ENCODE measurements around the gene LGALS13. TPM values are rescaled to one million over a fixed set of nuclear protein-coding genes. Genes with fewer than 3 reads are reported as not detected.
"Not testable (repeated sequence)": the region's sequence is repeated elsewhere in the genome, so short reads cannot be mapped to it uniquely, and the experiment has no call there.

The LGALS13 gene
- total RNA-seq, 1 donor from 2014 or later, result not detected

DNA sequence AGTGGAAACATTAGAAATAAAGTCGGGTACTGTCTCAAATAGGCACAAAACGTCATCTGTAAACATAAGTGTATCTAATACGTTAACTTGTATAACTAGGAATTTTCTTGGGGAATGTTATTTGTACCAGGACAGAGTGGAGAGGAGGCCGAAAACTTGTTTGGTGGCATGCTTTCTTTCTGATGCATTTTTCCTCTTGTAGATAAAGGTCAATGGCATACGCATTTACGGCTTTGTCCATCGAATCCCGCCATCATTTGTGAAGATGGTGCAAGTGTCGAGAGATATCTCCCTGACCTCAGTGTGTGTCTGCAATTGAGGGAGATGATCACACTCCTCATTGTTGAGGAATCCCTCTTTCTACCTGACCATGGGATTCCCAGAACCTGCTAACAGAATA lies 4.7 kb downstream of the LGALS13 start:
- no peak for DNase-seq (ENCODE audit: missing footprints)
- intact Hi-C loops (cut with DNase I), result no loop called here
- ATAC-seq, result no peak

- intact Hi-C loops (cut with DNase I), result no loop called here
- DNase-seq (ENCODE audit: missing footprints), result no peak
- ATAC-seq, result no peak
Measured at GRCh38 chr19:39607561-39607960, 5.2 kb downstream of the LGALS13 start.

DNA sequence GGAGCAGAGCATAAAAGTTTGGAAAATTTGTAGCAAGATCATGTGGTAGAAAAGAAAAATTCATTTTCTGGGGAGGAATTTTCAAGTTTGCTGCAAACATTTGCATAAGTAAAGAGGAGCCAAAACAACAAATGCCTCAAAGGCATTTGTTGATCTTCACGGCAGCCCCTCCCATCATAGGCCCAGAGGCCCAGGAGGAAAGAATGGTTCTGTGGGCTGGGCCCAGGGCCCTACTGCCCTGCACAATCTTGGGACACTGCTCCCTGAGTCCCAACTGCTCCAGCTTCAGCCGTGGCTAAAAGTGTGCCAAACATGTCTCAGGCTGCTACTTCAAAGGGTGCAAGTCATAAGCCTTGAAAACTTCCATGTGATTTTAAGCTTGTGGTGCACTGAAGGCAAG lies 11.3 kb downstream of the LGALS13 start:
- ATAC-seq, result no peak
- intact Hi-C loops (cut with DNase I), result no loop called here
- DNase-seq (ENCODE audit: missing footprints), result no peak

- intact Hi-C loops (cut with DNase I), result no loop called here
- DNase-seq (ENCODE audit: missing footprints) (no peak), ATAC-seq (no peak)
Measured at GRCh38 chr19:39617745-39618144, 15.4 kb downstream of the LGALS13 start.

DNA sequence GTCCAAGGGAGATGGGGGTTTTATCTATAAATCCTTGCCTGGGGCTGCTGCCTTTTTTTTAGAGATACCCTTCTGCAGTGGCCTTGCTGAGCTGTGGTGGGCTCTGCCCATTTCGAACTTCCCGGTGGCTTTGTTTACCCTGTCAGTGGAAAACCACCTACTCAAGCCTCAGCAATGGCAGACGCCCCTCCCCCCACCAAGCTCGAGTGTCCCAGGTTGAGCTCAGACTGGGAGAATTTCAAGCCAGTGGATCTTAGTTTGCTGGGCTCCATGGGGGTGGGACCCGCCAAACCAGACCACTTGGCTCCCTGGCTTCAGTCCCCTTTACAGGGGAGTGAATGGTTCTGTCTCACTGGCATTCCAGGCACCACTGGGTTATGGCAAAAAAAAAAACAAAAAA lies 21.6 kb downstream of the LGALS13 start:
- no peak for ATAC-seq
- intact Hi-C loops (cut with DNase I), result no loop called here
- DNase-seq (ENCODE audit: missing footprints), result no peak

- intact Hi-C loops (cut with DNase I); DNase-seq (ENCODE audit: missing footprints); ATAC-seq: not testable (repeated sequence)
Measured at GRCh38 chr19:39627631-39628030, 25.3 kb downstream of the LGALS13 start.

- no peak for ATAC-seq
- no peak for DNase-seq (ENCODE audit: missing footprints)
- intact Hi-C loops (cut with DNase I), result no loop called here
Measured at GRCh38 chr19:39631178-39631577, 28.9 kb downstream of the LGALS13 start.

GRCh38 chr19:39631626-39632025 lies 29.3 kb downstream of the LGALS13 start:
- ATAC-seq (no peak), DNase-seq (ENCODE audit: missing footprints) (no peak)
- intact Hi-C loops (cut with DNase I), result no loop called here

GRCh38 chr19:39637891-39638290 lies 35.6 kb downstream of the LGALS13 start:
- ATAC-seq (no peak), DNase-seq (ENCODE audit: missing footprints) (no peak)
- intact Hi-C loops (cut with DNase I), result no loop called here

DNA sequence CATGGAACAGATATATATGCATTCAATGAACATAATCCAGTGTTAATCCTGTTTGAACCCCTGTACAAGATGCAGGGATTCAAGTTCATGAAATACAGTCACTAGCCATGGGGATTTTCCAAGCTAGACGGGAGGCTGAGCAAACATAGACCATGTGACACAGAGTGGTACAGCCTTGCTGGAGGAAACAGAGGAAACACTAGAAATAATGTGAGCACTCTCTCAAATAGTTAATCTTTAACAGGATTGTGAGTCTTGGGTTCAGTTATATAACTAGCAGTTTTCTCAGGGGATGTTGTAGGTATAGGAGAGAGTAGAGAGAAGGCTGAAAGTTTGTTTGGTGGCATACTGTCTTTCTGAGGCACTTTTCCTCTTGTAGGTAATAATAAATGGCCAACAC lies 39.4 kb downstream of the LGALS13 start:
- ATAC-seq, result no peak
- intact Hi-C loops (cut with DNase I), result no loop called here
- no peak for DNase-seq (ENCODE audit: missing footprints)

- DNase-seq (ENCODE audit: missing footprints), result no peak
- intact Hi-C loops (cut with DNase I), result no loop called here
- no peak for ATAC-seq
Measured at GRCh38 chr19:39643591-39643990, 41.3 kb downstream of the LGALS13 start.

DNA sequence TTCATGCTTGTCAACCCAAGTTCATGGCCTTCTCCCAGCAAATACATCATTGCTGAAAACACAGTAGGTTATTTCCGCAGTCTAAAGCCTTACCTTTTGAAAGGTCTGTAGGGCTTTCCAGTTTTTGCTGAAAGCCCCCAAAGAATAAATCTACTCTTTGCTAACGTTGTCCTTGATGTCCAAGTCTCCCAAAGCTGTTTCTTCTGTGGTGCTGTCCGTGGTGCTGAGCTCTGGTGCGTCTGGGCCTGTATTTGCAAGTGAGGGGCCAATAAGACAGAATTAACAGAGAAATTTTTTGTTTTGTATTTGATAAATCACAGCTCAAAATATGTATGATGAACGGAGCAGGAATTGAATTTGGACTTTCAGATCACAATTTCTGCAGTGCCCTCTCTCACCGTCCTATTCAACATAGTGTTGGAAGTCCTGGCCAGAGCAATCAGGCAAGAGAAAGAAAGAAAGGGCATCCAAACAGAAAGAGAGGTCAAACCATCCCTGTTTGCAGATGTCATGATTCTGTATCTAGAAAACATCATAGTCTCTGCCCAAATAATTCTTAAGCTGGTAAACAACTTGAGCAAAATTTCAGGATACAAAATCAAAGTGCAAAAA lies 43.6 kb downstream of the LGALS13 start:
- intact Hi-C loops (cut with DNase I), result no loop called here
- DNase-seq (ENCODE audit: missing footprints) (no peak), ATAC-seq (no peak)

- intact Hi-C loops (cut with DNase I), result no loop called here
- DNase-seq (ENCODE audit: missing footprints) (no peak), ATAC-seq (no peak)
Measured at GRCh38 chr19:39647918-39648317, 45.6 kb downstream of the LGALS13 start.

DNA sequence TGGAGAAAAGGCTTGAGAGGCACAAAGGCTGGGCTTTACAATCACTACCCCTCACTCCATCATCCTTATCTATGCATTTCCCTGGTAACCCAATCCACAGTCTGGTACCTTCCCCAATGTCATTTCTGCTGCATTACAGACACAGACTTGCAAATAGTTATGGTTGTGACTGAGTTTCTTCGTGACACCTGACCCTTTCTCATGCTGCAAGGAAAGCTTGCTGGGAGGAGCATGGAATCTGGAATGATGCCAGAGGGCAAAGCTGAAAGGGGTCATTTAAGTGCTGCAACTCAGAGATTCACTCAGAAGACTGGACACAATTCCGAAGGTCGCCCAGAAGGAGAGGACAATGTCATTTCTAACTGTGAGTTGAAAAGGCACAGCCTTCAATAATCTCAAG lies 53.3 kb downstream of the LGALS13 start, which contains the start of gene LGALS16:
Gene LGALS16, plus strand, starts transcription at position 301 of the 400 bp plus-strand sequence. Its CDS starts 49 bp downstream, at position 350.
- no peak for ATAC-seq
- intact Hi-C loops (cut with DNase I), result no loop called here
- no peak for DNase-seq (ENCODE audit: missing footprints)

Other genes starting within 250 kb of the LGALS13 start
- gene PAF1, start 211.4 kb upstream of the LGALS13 start, total RNA-seq, result 34.5 TPM
- gene MED29, start 211.1 kb upstream of the LGALS13 start, total RNA-seq, result 21.8 TPM
- 48.7 TPM for gene ZFP36, start 195.7 kb upstream of the LGALS13 start, total RNA-seq
- gene PLEKHG2, start 189.9 kb upstream of the LGALS13 start, total RNA-seq, result 10.4 TPM
- gene RPS16, start 166.6 kb upstream of the LGALS13 start, total RNA-seq, result 1,258 TPM
- gene SUPT5H, start 156.9 kb upstream of the LGALS13 start, total RNA-seq, result 80.6 TPM
- 75.9 TPM for gene TIMM50, start 121.7 kb upstream of the LGALS13 start, total RNA-seq
- not detected for gene DLL3, start 103.6 kb upstream of the LGALS13 start, total RNA-seq
- not detected for gene SELENOV, start 87.4 kb upstream of the LGALS13 start, total RNA-seq
- gene EID2B, start 69.7 kb upstream of the LGALS13 start, total RNA-seq, result 1.7 TPM
- gene EID2, start 62.4 kb upstream of the LGALS13 start, total RNA-seq, result 10.7 TPM
- not detected for gene LGALS16, start 53.4 kb downstream of the LGALS13 start, total RNA-seq
- not detected for gene LGALS14, start 102.0 kb downstream of the LGALS13 start, total RNA-seq
- not detected for gene CLC, start 135.5 kb downstream of the LGALS13 start, total RNA-seq
- not detected for gene LEUTX, start 176.3 kb downstream of the LGALS13 start, total RNA-seq
- 19.9 TPM for gene DYRK1B, start 231.6 kb downstream of the LGALS13 start, total RNA-seq
- gene FBL, start 243.9 kb downstream of the LGALS13 start, total RNA-seq, result 64.8 TPM

Data from Right ventricle myocardium inferior (tissue), 1 donor.